ENCODE data around the gene ARL4C.

The ARL4C gene

DNA sequence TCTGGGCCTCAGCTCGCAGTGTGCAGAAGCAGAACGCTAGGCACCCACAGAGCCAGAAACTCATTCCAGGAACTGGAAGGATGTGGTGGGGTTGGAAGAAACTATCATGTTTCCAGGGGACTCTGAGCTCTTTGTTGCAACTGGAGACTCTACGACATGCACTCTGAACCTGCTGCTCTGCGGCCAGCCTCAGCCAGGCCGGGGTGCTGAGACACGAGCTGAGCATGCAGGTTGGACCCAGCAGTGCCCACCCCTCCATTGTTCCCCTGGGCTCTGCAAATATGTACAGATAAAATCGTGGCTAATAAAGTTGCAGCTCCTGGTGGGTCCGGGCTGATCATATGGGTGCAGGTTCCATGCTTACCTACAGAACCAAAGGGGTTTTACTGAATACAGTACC is 37.6 kb upstream of the ARL4C start:
- TF ChIP-seq YY1 (IDR thresholded peaks at IDR 0.05; ENCODE audit: insufficient read depth, insufficient read length) (no peak), ZNF274 (IDR thresholded peaks at IDR 0.05; ENCODE audit: low read depth, low read length) (no peak), SUZ12 (IDR thresholded peaks at IDR 0.05; ENCODE audit: extremely low read depth, insufficient read depth, insufficient read length) (no peak)
- Histone ChIP-seq H3K36me3 (ENCODE audit: insufficient read depth, insufficient read length, low read length) (no peaks in the 10 kb centered on the region), H3K9me3 (ENCODE audit: insufficient read depth, low read length) (peaks cover 26% of the 10 kb centered on the region), H3K9ac (ENCODE audit: insufficient read length, low read depth) (no peak overlapping the region), H3K4me3 (ENCODE audit: insufficient read length, low read depth) (no peak overlapping the region), H3K27me3 (ENCODE audit: insufficient read depth, insufficient read length) (no peaks in the 10 kb centered on the region), H3K4me1 (ENCODE audit: insufficient read depth, insufficient read length) (peaks cover 4% of the 10 kb centered on the region)
- DNase-seq (ENCODE audit: low read depth, low spot score), result no peak

DNA sequence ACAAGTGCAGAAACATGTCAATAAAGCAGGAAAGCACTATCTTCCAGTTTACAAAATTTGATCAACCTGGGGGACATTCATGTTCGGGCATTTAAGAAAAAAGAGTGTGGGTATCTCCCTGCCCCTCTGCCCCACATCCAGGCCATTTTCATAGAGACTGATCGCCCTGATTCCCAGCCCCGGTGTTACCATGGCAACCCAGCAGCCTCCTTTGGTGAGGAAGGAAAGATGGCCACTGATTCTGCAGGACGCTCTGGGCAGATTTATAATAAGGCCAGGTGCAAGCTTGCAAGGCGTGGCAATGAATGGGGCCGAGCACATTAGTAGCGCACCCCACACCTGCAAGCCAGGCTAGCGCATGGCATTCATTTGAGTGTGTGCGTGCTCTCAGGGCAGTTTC is 36.7 kb upstream of the ARL4C start:
- H3K9me3 ChIP-seq (ENCODE audit: insufficient read depth, low read length), result peaks cover 26% of the 10 kb centered on the region
- H3K36me3 ChIP-seq (ENCODE audit: insufficient read depth, insufficient read length, low read length), result no peaks in the 10 kb centered on the region
- peaks cover 4% of the 10 kb centered on the region for H3K4me1 ChIP-seq (ENCODE audit: insufficient read depth, insufficient read length)
- no peak for DNase-seq (ENCODE audit: low read depth, low spot score)
- no peak overlapping the region for H3K4me3 ChIP-seq (ENCODE audit: insufficient read length, low read depth)
- no peak for TF ChIP-seq YY1 (IDR thresholded peaks at IDR 0.05; ENCODE audit: insufficient read depth, insufficient read length)
- no peak for TF ChIP-seq ZNF274 (IDR thresholded peaks at IDR 0.05; ENCODE audit: low read depth, low read length)
- no peak for TF ChIP-seq SUZ12 (IDR thresholded peaks at IDR 0.05; ENCODE audit: extremely low read depth, insufficient read depth, insufficient read length)
- H3K27me3 ChIP-seq (ENCODE audit: insufficient read depth, insufficient read length), result no peaks in the 10 kb centered on the region
- no peak overlapping the region for H3K9ac ChIP-seq (ENCODE audit: insufficient read length, low read depth)

GRCh38 chr2:234528410-234529148 is 31.7 kb upstream of the ARL4C start:
- no peak for DNase-seq (ENCODE audit: low read depth, low spot score)
- TF ChIP-seq YY1 (IDR thresholded peaks at IDR 0.05; ENCODE audit: insufficient read depth, insufficient read length), result no peak
- TF ChIP-seq ZNF274 (IDR thresholded peaks at IDR 0.05; ENCODE audit: low read depth, low read length), result no peak
- no peak for TF ChIP-seq SUZ12 (IDR thresholded peaks at IDR 0.05; ENCODE audit: extremely low read depth, insufficient read depth, insufficient read length)
- Histone ChIP-seq H3K36me3 (ENCODE audit: insufficient read depth, insufficient read length, low read length) (no peaks in the 10 kb centered on the region), H3K9me3 (ENCODE audit: insufficient read depth, low read length) (peaks cover 26% of the 10 kb centered on the region), H3K4me3 (ENCODE audit: insufficient read length, low read depth) (no peak overlapping the region), H3K9ac (ENCODE audit: insufficient read length, low read depth) (no peak overlapping the region), H3K27me3 (ENCODE audit: insufficient read depth, insufficient read length) (no peaks in the 10 kb centered on the region), H3K4me1 (ENCODE audit: insufficient read depth, insufficient read length) (peaks cover 4% of the 10 kb centered on the region)

DNA sequence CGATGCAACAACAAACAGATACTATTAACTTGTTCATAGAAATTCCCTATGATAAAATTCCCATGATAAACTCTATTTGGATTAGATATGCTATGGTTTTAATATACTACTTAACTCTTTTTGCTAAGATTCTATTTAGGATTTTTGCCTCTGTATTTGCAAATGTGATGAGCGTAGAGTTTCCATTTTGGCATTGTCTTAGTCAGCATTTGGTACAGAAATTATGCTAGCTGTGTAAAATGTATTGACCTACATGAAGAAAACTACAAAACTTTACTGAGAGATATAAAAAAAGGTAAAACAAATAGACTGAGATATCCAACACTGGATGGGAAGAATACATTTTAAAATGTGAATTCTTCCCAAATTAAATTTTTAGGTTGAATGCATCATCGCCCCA is 29.8 kb upstream of the ARL4C start:
- H3K9me3 ChIP-seq (ENCODE audit: insufficient read depth, low read length), result peaks cover 26% of the 10 kb centered on the region
- DNase-seq (ENCODE audit: low read depth, low spot score), result no peak
- no peaks in the 10 kb centered on the region for H3K27me3 ChIP-seq (ENCODE audit: insufficient read depth, insufficient read length)
- no peaks in the 10 kb centered on the region for H3K36me3 ChIP-seq (ENCODE audit: insufficient read depth, insufficient read length, low read length)
- peaks cover 4% of the 10 kb centered on the region for H3K4me1 ChIP-seq (ENCODE audit: insufficient read depth, insufficient read length)
- TF ChIP-seq SUZ12 (IDR thresholded peaks at IDR 0.05; ENCODE audit: extremely low read depth, insufficient read depth, insufficient read length), result no peak
- TF ChIP-seq YY1 (IDR thresholded peaks at IDR 0.05; ENCODE audit: insufficient read depth, insufficient read length), result no peak
- TF ChIP-seq ZNF274 (IDR thresholded peaks at IDR 0.05; ENCODE audit: low read depth, low read length), result no peak
- no peak overlapping the region for H3K4me3 ChIP-seq (ENCODE audit: insufficient read length, low read depth)
- H3K9ac ChIP-seq (ENCODE audit: insufficient read length, low read depth), result no peak overlapping the region

- no peaks in the 10 kb centered on the region for H3K36me3 ChIP-seq (ENCODE audit: insufficient read depth, insufficient read length, low read length)
- no peak overlapping the region for H3K4me3 ChIP-seq (ENCODE audit: insufficient read length, low read depth)
- H3K4me1 ChIP-seq (ENCODE audit: insufficient read depth, insufficient read length), result no peaks in the 10 kb centered on the region
- no peaks in the 10 kb centered on the region for H3K27me3 ChIP-seq (ENCODE audit: insufficient read depth, insufficient read length)
- TF ChIP-seq SUZ12 (IDR thresholded peaks at IDR 0.05; ENCODE audit: extremely low read depth, insufficient read depth, insufficient read length), result no peak
- TF ChIP-seq YY1 (IDR thresholded peaks at IDR 0.05; ENCODE audit: insufficient read depth, insufficient read length), result no peak
- no peak for TF ChIP-seq ZNF274 (IDR thresholded peaks at IDR 0.05; ENCODE audit: low read depth, low read length)
- peaks cover 7% of the 10 kb centered on the region; the same call in 1 of the 2 replicates for H3K9me3 ChIP-seq (ENCODE audit: insufficient read depth, low read length)
- no peak for DNase-seq (ENCODE audit: low read depth, low spot score)
- no peak overlapping the region for H3K9ac ChIP-seq (ENCODE audit: insufficient read length, low read depth)
Observed at GRCh38 chr2:234521536-234521935, 24.7 kb upstream of the ARL4C start.

- TF ChIP-seq ZNF274 (IDR thresholded peaks at IDR 0.05; ENCODE audit: low read depth, low read length), result no peak
- no peak for TF ChIP-seq YY1 (IDR thresholded peaks at IDR 0.05; ENCODE audit: insufficient read depth, insufficient read length)
- no peak for TF ChIP-seq SUZ12 (IDR thresholded peaks at IDR 0.05; ENCODE audit: extremely low read depth, insufficient read depth, insufficient read length)
- Histone ChIP-seq H3K4me3 (ENCODE audit: insufficient read length, low read depth) (no peak overlapping the region), H3K9ac (ENCODE audit: insufficient read length, low read depth) (no peak overlapping the region), H3K27me3 (ENCODE audit: insufficient read depth, insufficient read length) (no peaks in the 10 kb centered on the region), H3K4me1 (ENCODE audit: insufficient read depth, insufficient read length) (no peaks in the 10 kb centered on the region), H3K9me3 (ENCODE audit: insufficient read depth, low read length) (no peaks in the 10 kb centered on the region; the same call in 1 of the 2 replicates), H3K36me3 (ENCODE audit: insufficient read depth, insufficient read length, low read length) (no peaks in the 10 kb centered on the region)
- DNase-seq (ENCODE audit: low read depth, low spot score), result no peak
Observed at GRCh38 chr2:234518986-234519642, 22.2 kb upstream of the ARL4C start.

GRCh38 chr2:234517971-234518370 is 21.1 kb upstream of the ARL4C start:
- TF ChIP-seq SUZ12 (IDR thresholded peaks at IDR 0.05; ENCODE audit: extremely low read depth, insufficient read depth, insufficient read length), result no peak
- TF ChIP-seq YY1 (IDR thresholded peaks at IDR 0.05; ENCODE audit: insufficient read depth, insufficient read length), result no peak
- TF ChIP-seq ZNF274 (IDR thresholded peaks at IDR 0.05; ENCODE audit: low read depth, low read length), result no peak

More at GRCh38 chr2:234517971-234518370, 21.1 kb upstream of the ARL4C start:
- Histone ChIP-seq H3K9ac (ENCODE audit: insufficient read length, low read depth) (no peak overlapping the region), H3K4me3 (ENCODE audit: insufficient read length, low read depth) (no peak overlapping the region), H3K27me3 (ENCODE audit: insufficient read depth, insufficient read length) (no peaks in the 10 kb centered on the region), H3K9me3 (ENCODE audit: insufficient read depth, low read length) (no peaks in the 10 kb centered on the region; the same call in 1 of the 2 replicates), H3K36me3 (ENCODE audit: insufficient read depth, insufficient read length, low read length) (no peaks in the 10 kb centered on the region), H3K4me1 (ENCODE audit: insufficient read depth, insufficient read length) (no peaks in the 10 kb centered on the region)
- no peak for DNase-seq (ENCODE audit: low read depth, low spot score)
